Muscle of arm (tissue), 12 donors: ENCODE results near the gene BRINP2. TPM values are rescaled to one million over a fixed set of nuclear protein-coding genes. Genes with fewer than 3 reads are reported as not detected.

Experiments
- DNase-seq: peaks from one replicate; pipeline ENCODE4 v3.0.0-alpha.2; 2013
- polyA plus RNA-seq, 12 donors: library from polyadenylated mRNA; unstranded; fragments of 120-200 nt; gene quantifications; one replicate each; pipeline ENCODE4 v1.2.1, GENCODE V29; 2013; ENCODE audit not compliant: insufficient read length in 12 of 12

The BRINP2 gene
- polyA plus RNA-seq, 12 donors, result 0.21 to 0.65 (median 0.50) TPM; not detected in 2

DNA sequence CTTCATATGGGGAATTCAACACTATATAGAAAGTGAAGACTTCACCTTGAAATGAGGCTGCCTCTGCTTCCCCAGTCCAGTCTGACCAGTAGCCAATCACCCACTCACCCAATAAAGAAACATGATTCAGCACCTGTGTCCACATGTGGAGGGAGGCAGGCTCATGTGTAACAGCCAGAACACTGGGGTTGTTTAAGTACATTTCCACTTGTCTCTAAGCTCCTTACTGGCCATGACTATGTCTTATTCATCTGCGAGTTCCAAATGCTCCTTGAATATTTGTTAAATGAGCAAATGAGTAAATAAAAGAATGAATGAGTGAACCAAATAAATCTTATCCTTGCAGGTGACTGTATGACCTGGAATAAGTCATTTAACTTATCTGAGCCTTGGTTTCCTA lies 100.1 kb downstream of the BRINP2 start:
- no peak for DNase-seq

DNA sequence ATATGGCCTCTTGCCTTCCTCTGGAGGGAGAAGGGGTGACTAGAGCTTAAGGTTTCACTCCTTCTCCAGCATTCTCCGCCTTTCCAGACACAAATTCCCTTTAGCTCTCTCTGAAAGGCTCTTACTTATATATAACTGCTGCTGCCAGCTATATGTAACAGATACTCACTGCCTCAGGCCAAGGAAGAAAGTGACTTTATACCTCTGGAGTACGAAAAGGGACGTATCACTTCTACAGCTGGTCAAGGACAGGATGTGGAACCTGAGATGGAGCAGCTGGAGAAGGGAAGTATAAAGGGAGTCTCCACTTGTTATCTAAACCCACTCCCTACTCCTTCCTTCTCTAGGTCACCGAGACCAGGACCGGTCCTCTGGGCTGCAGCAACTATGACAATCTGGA lies 102.4 kb downstream of the BRINP2 start:
- no peak for DNase-seq

DNA sequence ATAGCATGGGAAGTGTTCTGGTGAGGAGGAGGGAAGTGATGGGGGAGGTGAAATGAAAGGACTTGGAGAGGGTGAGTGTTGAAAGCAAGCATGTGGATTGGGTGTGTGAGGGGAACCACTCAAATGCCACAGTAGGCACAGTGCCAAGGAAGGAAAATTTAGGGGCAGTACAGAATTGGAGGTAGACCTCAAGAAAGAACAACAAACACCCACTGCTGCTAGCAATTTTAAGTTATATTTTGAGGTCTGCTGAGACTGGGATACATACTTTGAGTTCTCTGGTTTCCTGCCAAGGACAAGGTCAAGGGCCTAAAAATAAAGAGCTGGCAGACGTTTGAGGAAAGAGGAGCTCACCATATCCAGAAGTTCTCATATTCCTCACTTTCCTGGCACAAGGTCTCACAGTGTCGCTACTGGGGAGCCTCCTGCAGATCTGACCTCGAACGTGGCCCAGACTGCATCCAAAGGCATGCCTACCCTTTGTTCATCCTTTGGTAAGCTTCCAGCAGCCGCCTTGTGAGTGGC lies 104.0 kb downstream of the BRINP2 start:
- peak; percentile 60 for DNase-seq

DNA sequence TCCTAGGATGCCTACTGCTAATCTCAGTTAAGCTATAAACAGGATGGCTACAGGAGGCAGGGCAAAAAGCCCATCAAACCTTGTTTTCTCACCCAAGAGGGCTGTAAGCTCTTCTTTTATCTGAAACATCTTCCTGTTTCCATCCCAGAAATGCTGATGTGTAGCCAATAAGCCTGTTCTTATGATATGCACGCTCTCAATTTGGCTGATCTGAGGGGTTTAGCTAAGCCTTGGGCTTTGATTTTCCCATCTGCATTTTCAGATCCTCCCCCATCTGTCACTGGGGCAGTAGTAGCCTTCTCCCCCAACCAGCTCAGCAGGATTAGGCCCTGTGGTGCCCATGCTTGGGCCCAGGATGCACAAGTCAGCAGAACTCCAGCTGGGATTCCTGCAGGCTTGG lies 105.0 kb downstream of the BRINP2 start:
- no peak for DNase-seq

DNA sequence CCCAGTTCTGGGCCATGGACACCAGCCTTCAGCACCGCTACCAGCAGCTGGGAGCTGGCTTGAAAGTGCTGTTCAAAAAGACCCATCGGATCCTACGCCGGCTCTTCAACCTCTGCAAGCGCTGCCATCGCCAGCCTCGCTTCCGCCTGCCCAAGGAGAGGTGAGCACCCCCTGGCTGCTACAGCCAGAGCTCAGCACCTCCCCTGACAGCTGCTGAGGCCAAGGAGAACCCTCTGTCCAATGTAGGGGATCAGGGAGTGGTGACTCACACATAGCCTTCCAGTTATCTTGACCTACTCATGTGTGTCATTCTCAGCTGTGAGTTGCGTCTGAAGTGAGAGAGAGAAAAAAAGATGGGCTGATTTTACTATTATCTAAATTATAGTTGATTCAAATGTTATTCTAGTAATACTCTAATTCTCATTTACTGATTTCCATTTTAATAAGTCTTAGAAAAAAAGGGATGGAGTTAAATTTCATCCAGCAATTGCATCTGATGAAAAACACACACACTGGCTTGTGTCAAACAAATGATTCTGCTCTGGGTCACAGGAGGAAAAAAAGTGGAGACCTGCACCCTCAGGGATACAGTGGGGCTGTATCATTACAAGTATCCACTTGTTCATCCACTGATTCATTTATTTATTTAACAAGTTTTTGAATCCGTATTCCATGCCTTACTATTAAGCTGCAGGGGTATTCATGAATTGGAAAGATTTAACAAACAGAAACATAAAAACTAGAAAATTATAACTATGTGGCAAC lies 108.0 kb downstream of the BRINP2 start:
- no peak for DNase-seq

DNA sequence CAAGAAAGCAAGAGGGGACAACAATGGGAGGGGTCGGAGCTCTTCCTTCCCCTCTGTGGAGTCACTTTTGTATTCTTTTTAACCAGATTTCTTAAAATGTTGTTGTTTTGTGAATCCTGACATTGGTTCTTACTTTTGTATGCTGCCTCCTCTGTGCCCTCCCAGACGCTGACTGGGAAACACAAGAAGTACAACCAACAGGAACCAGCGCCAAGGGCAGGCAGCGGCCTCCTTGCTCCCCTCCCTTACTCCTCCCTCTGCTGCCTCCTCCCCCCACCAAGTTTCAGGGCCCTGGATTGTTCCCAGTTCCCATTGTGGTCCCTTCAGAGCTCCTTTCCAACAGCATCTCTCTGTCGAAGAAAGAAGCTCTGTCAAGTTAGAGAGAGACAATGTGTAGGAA lies 111.1 kb downstream of the BRINP2 start:
- DNase-seq, result no peak

DNA sequence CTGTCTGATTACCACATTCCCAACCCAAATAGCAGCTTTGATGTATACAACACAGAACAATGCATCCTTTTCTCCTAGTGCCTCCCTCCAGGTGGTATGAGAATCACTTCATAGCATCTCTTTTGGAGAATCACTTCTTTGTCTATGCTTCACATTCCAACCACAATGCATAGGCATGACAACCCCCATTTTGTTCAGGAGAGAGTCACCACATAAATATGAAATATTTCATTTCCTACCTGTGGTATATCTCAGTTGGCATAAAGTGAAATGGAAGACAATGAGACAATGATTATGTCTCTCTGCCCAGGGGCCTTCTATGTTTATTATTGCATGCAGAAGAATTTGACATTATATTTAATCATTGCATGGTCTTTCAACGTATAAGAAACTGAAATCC lies 112.2 kb downstream of the BRINP2 start:
- no peak for DNase-seq

DNA sequence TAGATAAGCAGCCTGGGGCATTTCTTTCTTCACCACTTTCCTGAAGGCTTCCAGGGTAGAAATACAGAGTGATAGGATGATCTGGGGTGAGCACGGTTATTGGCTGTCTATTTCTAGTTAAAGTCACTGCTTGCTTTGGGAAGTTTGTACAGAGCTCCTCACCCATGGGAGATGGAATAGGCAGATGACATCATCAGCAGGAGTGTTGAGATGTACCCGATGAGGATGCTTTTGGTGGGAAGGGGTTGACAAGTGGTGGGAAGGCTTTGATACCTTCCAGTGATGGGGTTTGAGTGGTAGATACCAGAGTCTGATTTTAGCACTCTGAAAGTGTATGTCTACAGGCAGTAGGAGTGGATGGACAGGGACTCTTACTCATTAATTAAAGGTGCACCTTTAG lies 112.6 kb downstream of the BRINP2 start:
- no peak for DNase-seq

DNA sequence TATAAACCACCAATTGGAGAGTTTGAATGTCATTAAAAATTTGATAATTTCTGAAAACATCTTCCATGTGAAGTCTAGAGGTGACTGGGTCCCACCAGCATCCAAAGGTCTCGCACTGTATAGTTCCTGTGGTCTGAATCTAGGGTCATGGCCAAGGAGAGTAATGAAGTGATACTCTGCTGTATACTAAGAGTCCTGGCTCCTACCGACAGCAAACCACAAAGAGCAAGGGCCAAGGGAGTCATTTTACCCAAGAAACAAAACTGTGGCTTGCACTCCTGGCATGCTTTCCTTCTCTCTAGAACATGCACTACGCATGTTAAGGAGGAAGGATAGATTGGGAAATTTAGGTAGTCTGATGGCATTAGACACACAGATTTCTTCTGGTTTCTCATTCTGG lies 115.6 kb downstream of the BRINP2 start:
- no peak for DNase-seq

DNA sequence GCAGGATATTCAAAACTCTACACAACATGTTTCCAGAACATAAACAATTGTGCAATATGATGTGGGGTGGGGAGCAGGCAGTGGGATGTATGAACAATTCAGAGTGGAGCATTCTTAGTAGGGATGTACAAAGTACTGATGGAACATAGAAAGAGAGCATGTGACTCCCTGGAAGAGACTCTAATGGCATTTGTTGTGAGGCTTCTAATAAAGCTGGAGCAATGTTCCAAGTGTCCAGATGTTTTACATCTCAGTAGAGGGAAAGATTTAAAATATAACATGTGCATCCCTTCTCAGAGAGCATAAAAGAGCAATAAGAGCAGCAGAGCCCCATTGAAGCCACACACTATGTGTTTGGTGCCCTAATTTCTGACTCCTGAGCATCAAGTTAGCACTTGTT lies 116.5 kb downstream of the BRINP2 start:
- peak; percentile 72 for DNase-seq

DNA sequence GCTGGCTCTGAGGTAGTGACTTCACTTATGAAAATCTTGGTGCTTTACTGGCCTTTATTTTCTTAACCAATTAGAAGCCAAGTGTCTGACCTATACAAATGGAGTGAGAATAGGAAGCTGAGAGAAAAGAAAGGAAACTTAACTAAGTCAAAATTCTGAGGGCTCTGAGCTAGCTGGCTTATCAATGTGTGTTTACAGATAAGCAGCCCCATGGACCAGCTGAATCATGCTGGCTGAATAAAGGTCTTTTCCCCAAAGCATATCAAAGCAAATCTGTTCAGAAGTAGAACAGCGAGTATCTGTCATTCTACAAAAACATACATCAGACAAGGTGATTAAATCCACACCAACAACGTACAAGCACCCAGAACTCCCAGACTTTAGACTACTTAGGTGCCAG lies 117.2 kb downstream of the BRINP2 start:
- DNase-seq, result no peak

DNA sequence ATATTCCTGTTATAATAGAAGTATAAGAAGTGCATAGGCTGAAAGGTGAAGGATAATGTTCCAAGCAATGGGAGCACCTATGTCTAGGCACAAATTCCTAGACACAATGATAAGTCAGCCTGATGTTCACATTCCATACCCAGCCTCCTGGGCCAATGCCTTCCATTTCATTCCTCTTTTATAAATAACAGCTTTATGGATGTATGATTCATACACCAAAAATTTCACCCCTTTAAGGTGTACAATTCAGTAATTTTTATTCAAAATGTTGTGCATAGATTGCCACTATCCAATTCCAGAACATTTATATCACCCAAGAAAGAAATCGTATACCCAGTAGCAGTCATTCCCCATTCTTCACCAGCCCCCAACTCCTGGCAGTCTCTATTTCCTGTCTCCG lies 118.8 kb downstream of the BRINP2 start:
- DNase-seq, result no peak

DNA sequence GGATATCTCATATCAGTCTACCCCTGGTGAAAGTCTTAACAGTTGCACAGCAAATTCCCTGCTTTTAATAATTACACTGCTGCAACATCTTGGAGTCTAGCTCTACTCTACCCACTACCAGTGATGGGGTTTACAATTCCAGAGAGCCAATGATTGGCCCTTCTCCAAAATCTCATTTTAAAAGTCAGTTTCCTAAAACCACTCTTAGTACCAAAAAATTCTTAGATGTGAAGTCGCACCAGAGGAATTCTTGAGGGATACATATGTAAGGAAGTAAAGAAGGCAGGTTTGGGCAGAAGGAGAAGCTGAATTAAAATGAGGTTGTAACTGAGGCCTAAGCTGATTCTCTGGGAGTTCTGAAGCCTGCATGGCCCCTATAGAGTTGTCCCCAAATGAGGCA lies 129.7 kb downstream of the BRINP2 start:
- no peak for DNase-seq

DNA sequence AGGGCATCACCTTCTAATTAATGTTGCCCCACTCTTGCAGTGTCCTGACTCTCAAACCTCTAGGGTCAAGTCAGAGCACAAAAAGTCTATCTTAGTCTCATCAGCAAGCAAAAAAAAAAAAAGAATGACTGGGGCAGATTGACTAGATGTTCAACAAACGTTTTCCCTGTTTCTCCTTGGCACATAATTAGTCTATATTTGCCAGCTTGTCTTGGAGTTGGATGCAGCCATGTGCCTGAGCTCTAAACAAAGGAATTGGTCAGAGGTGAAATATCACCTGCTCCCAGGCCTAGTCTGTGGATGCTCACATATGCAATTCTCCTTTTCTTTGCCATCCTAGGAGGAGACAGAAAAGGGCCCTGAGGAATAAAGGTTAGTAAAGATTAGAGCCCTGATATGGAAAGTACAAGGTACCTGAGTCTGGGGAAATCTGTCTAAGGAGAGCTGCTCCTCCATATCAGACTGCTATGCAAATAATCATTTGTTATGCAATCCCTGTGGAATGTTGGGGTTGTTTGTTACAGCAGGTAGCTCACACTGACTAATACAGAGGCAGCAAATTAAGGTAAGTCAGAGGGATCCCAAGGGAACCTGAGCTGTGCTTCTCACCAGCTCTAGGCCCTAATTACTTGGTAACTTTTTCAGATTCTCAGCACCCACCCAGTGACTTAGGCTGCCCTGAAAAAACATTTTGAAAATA lies 130.8 kb downstream of the BRINP2 start:
- DNase-seq, result no peak

DNA sequence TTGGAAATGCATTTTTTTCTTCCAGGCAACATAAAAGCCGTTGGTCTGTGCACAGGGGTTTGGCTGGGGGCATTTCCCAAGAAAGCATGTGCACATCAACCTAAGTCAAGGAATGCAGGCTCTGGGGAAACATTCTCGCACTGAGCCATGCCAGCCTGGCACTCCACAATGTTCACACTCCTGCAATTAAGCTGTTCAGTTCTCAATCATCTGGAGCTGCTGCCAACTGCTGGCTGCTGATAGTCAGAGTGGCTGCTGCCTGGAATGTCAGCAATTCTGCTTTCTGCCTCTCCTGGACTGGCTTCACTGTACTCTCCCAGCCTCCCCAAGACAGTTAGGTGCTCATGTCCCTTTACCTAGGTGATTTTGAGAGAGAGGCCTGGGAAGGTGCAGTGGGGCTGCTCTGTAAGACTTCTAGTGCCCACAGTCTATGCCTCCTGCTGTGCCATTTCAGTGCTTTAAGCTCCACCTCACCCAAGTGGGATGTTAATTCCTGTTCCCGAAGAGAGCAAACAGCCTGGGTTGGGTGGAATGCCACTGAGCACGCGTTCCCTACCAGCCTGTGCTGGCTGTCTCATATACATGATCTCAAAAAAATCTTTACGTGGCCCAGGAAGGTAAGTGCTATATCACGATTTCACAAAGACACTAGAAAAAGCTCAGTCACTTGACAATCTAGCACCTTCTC lies 131.7 kb downstream of the BRINP2 start:
- DNase-seq, result no peak

DNA sequence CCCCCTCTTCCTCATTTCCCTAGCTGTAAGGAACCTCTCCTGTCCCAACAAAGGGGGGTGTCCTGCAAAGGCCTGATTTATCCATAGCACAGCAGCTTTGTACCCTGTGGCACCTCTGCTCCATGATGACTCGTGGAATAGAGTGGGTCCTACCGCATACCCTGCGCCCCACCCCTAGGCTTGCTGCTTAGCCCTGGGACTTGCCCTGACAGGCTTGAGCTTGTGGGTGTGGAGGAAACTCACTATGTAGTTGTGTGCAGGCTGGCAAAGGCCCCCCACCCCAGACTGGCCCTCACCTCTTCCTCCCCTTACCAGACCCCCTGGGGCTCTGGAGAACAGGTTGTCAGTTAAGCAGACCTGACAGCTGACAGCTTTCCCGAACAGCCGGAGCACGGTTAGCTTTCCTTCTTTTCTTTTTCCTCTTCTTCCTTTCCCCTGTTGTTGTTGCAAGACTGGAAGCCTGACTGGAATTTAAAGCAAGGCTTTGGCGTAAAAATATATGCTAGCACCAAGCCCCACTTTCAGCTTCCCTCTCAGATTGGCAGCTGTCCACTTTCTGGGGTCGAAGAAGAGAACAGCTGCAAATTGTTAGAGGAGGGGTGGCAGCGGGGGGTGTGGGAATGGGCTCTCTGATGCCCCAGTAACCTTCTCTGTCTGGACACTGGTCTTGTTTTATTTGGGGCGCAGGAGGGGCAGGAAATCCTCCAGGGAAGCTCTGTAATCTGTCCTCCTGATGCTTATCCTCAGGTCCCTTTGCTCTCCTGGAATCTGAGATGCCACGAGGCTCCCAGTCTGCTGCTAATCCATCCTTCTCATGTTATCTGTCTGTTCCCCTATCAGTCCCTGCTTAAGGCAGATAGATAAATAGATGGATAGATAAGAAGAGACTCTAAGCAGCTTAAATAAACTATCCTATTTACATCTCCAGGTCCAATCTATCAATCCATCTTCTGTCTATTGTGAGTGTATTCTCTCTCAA lies 134.6 kb downstream of the BRINP2 start:
- DNase-seq, result no peak

DNA sequence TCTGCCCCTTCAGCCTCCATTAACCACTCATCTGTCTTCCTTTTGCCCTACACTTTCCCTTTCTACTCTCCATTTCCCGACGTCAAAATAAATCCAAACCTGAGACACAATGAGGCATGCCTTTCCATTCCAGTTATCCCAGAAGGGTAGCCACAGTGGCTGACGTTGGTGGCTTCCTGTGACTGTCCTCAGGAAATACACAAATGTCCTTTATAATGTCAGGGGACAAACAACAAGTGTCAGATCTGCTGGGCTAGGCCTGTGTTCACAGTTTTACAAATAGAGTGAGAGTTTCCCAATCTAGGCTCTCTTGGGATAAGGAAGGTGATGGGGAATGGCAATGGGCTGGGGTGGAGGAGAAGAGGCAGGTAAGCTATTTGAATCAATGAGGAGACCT lies 135.3 kb downstream of the BRINP2 start:
- no peak for DNase-seq

DNA sequence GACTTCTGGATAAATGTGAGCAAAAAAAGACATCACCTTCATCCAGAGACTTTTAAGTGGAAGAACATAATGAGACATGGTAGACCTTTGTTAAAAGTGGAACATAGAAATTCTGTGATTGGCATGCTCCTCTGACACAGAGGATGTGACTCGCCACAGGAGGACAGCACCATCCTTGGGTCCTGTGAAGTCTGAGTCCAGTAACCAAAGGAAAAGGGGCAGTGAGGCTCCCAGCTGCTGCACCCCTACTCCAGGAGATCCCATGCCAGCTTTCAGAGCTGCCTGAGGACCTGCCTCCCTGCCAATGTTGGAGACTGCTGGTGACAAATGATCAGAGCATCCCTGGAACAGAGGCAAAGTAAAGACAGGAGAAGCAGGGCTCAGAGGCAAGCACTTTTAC lies 136.2 kb downstream of the BRINP2 start:
- no peak for DNase-seq

DNA sequence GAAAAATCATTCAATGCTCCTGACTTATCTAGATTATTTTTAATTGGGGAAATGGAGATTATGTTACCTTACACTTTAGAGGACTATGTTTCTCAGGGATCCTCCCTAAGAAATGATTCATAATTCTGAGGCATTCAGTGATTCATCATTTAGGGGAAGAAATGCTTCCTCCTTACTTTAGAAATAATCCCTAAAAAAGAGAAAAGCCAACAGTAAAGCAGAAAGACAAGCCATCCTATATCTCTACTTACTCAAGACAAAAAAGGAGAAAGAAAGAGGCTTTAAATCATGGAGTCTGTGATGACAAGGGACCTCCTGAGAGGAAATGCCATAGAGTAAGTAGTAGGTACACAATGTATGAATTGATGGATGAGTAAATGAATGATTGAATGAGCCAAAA lies 137.0 kb downstream of the BRINP2 start:
- no peak for DNase-seq

DNA sequence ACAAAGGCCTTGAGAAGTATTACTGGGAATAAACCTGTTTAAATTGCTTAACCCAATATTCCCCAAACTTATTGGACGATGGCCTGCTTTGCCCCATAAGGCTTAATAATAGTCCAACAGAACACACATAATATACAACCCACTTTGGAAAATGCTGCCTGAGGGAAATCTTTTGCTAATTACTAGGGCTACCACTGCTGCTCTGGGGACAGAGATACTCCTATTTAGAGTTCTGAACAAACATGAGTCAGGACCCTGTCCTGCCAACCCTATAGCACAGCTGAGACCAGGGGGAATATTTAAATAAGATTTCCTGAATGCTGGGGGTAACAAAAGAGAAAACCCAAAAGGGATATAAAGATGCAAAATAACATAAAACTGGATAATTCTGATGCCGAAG lies 139.1 kb downstream of the BRINP2 start:
- DNase-seq, result no peak

DNA sequence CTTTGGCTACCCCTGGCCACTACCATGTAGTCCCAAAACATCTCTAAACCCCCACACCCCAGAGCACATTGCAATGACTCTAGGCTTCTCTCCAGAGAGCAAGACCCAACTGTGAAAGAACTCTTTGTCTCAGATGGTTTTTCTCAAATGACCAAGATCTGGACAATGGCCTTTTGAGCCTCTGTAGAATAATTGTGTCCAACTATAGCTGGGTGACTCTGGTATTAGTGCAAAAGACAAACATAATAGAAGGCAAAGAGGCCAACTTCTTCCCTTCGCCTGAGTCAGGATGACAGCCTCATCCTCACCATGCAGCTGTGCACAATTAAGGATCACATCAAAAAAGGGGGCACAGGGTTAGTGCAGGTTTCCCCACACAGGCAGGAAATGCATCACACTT lies 139.6 kb downstream of the BRINP2 start:
- no peak for DNase-seq

DNA sequence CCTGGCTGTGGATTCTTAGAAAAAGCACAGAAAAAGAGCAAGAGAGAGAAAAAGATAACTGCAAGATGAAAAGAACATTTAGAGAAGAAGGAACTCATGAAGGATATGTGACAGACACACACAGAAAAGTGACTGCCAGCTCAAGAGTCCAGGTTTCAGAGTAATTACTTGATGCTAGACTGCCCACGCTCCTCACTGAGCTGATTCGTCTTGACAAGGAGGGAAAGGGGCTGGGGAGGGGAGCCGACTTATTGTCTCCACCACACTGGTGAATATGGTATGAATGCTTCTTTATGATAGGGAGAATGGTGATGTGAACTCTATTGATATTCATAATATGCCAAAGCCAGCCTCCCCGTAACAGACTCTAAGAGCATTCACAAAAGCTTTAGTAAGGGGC lies 140.4 kb downstream of the BRINP2 start:
- no peak for DNase-seq
